Endodermal cell (in vitro differentiated cells): ENCODE results near the gene WNT9B. TPM values are rescaled to one million over a fixed set of nuclear protein-coding genes. Genes with fewer than 3 reads are reported as not detected.

ENCODE experiments used
- DNase-seq: peaks from one replicate; pipeline ENCODE4 v3.0.0-alpha.2; 2017
- H3K27ac ChIP-seq: 2 replicates; pipeline ENCODE4 v1.5.1; 2013; ENCODE audit warnings: mild to moderate bottlenecking, low read depth, low read length, moderate library complexity
- H3K27me3 ChIP-seq: 2 replicates; pipeline ENCODE4 v1.6.1; 2013; ENCODE audit warnings: mild to moderate bottlenecking, low read length, moderate library complexity; ENCODE audit not compliant: insufficient read depth, control insufficient read depth, poor library complexity, severe bottlenecking
- H3K36me3 ChIP-seq: 2 replicates; pipeline ENCODE4 v1.7.0; 2013; ENCODE audit warnings: mild to moderate bottlenecking, low read length, moderate library complexity; ENCODE audit not compliant: control insufficient read depth, insufficient read depth
- H3K4me1 ChIP-seq: one replicate; pipeline ENCODE4 v1.7.0; 2013; ENCODE audit warnings: low read length; ENCODE audit not compliant: control insufficient read depth, insufficient read depth
- H3K4me3 ChIP-seq: 2 replicates; pipeline ENCODE4 v1.5.1; 2013; ENCODE audit warnings: mild to moderate bottlenecking, low read length, moderate library complexity
- H3K9ac ChIP-seq: 2 replicates; pipeline ENCODE4 v1.6.1; 2013; ENCODE audit warnings: mild to moderate bottlenecking, low read length, moderate library complexity; ENCODE audit not compliant: poor library complexity, severe bottlenecking; ENCODE audit errors: extremely low read depth
- H3K9me3 ChIP-seq: 2 replicates; pipeline ENCODE4 v1.6.1; 2013; ENCODE audit warnings: mild to moderate bottlenecking, low read length, moderate library complexity; ENCODE audit not compliant: control insufficient read depth
- H3K27ac Mint-ChIP-seq: 2 replicates; pipeline ENCODE4 v1.8.0; 2020; ENCODE audit warnings: mixed read lengths
- H3K27me3 Mint-ChIP-seq: 2 replicates; pipeline ENCODE4 v1.8.0; 2021; ENCODE audit warnings: mild to moderate bottlenecking, mixed read lengths; ENCODE audit not compliant: insufficient read depth
- H3K36me3 Mint-ChIP-seq: 2 replicates; pipeline ENCODE4 v1.8.0; 2020; ENCODE audit warnings: low read depth, mixed read lengths
- H3K4me1 Mint-ChIP-seq: 2 replicates; pipeline ENCODE4 v1.8.0; 2020; ENCODE audit warnings: mixed read lengths
- H3K4me3 Mint-ChIP-seq: 2 replicates; pipeline ENCODE4 v1.8.0; 2020; ENCODE audit warnings: mild to moderate bottlenecking, moderate library complexity, mixed read lengths
- H3K9me3 Mint-ChIP-seq: 2 replicates; pipeline ENCODE4 v1.8.0; 2020; ENCODE audit warnings: mild to moderate bottlenecking, mixed read lengths
- CTCF ChIP-seq: fragments of 200-600 bp; sonication (generic); conservative IDR thresholded peaks from 2 replicates; pipeline ENCODE4 v1.5.0; 2021; ENCODE audit warnings: antibody characterized with exemption, mild to moderate bottlenecking
- WGBS, 2 experiments: methylation state at CpG; one replicate each; pipeline versions ENCODE4 v1.1.5 to v1.1.7; 2013; ENCODE audit warnings: missing lambda C conversion rate in 2 of 2, mixed read lengths in 1 of 2; ENCODE audit not compliant: insufficient coverage in 1 of 2, insufficient read length in 1 of 2; 5-methylcytosine and 5-hydroxymethylcytosine counted together
- total RNA-seq, 2 donors: library from RNA; stranded (reverse); fragmentation: NEBNext Ultra II Directional in 1 of 2; extraction: Animal tissue kit (Norgen Biotek cat#: 25700) in 1 of 2; gene quantifications; 2 replicates in 1 of 2; 3 replicates in 1 of 2; pipeline ENCODE4 v1.2.1, GENCODE V29; 2021

The WNT9B gene
- total RNA-seq, 2 donors from 2014 or later, result 0.33 TPM; not detected in 1

- no peaks in the 10 kb centered on the region for H3K27me3 ChIP-seq
- no peaks in the 10 kb centered on the region for H3K9me3 ChIP-seq
- no peak for DNase-seq
- no peak overlapping the region for H3K4me3 ChIP-seq
- 92 to 98% methylated on average over 7 to 16 of the region's 16 CpGs for WGBS, 2 experiments
- H3K27ac ChIP-seq, result no peak overlapping the region
- H3K4me3 Mint-ChIP-seq, result no peak overlapping the region
- TF ChIP-seq CTCF, result no peak
- no peaks in the 10 kb centered on the region for H3K4me1 Mint-ChIP-seq
- H3K27ac Mint-ChIP-seq, result no peak overlapping the region
- no peaks in the 10 kb centered on the region for H3K9me3 Mint-ChIP-seq
- H3K27me3 Mint-ChIP-seq, result peaks cover 6% of the 10 kb centered on the region
- H3K4me1 ChIP-seq, result no peaks in the 10 kb centered on the region
- no peaks in the 10 kb centered on the region for H3K36me3 Mint-ChIP-seq
- no peaks in the 10 kb centered on the region for H3K36me3 ChIP-seq
- no peak overlapping the region for H3K9ac ChIP-seq
Measured at GRCh38 chr17:46872421-46872820, 21.0 kb downstream of the WNT9B start.

- H3K4me1 Mint-ChIP-seq, result no peaks in the 10 kb centered on the region
- H3K27ac Mint-ChIP-seq, result no peak overlapping the region
- no peak for TF ChIP-seq CTCF
- H3K27me3 Mint-ChIP-seq, result peaks cover 6% of the 10 kb centered on the region
- H3K36me3 Mint-ChIP-seq, result no peaks in the 10 kb centered on the region
- Histone ChIP-seq H3K4me1 (no peaks in the 10 kb centered on the region), H3K36me3 (no peaks in the 10 kb centered on the region), H3K27me3 (no peaks in the 10 kb centered on the region), H3K27ac (no peak overlapping the region), H3K4me3 (no peak overlapping the region), H3K9ac (no peak overlapping the region), H3K9me3 (no peaks in the 10 kb centered on the region)
- WGBS, 2 experiments, result 91 to 97% methylated on average over 3 to 7 of the region's 7 CpGs
- no peak for DNase-seq
- H3K4me3 Mint-ChIP-seq, result no peak overlapping the region
- no peaks in the 10 kb centered on the region for H3K9me3 Mint-ChIP-seq
Measured at GRCh38 chr17:46873941-46874645, 22.7 kb downstream of the WNT9B start.

- no peaks in the 10 kb centered on the region for H3K36me3 Mint-ChIP-seq
- H3K9ac ChIP-seq, result no peak overlapping the region
- WGBS, 2 experiments, result 92 to 94% methylated on average over 11 to 16 of the region's 16 CpGs
- TF ChIP-seq CTCF, result peak; percentile 33
- no peak overlapping the region for H3K4me3 Mint-ChIP-seq
- no peaks in the 10 kb centered on the region for H3K9me3 Mint-ChIP-seq
- no peak overlapping the region for H3K27ac Mint-ChIP-seq
- H3K4me3 ChIP-seq, result no peak overlapping the region
- no peak overlapping the region for H3K27ac ChIP-seq
- no peaks in the 10 kb centered on the region for H3K4me1 Mint-ChIP-seq
- H3K27me3 ChIP-seq, result no peaks in the 10 kb centered on the region
- H3K36me3 ChIP-seq, result no peaks in the 10 kb centered on the region
- H3K4me1 ChIP-seq, result no peaks in the 10 kb centered on the region
- peaks cover 6% of the 10 kb centered on the region for H3K27me3 Mint-ChIP-seq
- DNase-seq, result peak; percentile 68
- no peaks in the 10 kb centered on the region for H3K9me3 ChIP-seq
Measured at GRCh38 chr17:46874906-46875305, 23.5 kb downstream of the WNT9B start.
